T-helper 1 cell treated with Interleukin-12 subunit alpha and Interleukin-12 subunit beta and Interleukin-4 antibody, amounts not matched to agents 30 ng/mL and 1 ng/mL, for 36 hours (primary cell): ENCODE data around the gene GPR65. TPM values are rescaled to one million over a fixed set of nuclear protein-coding genes. Genes with fewer than 3 reads are reported as not detected.

Experiments used
- intact Hi-C: fragments of 100-400 bp; cut with micrococcal nuclease; formaldehyde crosslinking; loops from one replicate; pipeline ENCODE4 v1.15.1; 2024
- total RNA-seq: library from RNA; stranded (reverse); gene quantifications from 2 replicates; pipeline ENCODE4 v1.2.3, GENCODE V29; 2022

Gene GPR65
- total RNA-seq, 1 donor from 2014 or later = 13.8 TPM

GRCh38 chr14:88036422-88036821 is 31.5 kb downstream of the GPR65 start:
- intact Hi-C loops = no loop called here

GRCh38 chr14:88037325-88037724 is 32.4 kb downstream of the GPR65 start:
- intact Hi-C loops = no loop called here

- intact Hi-C loops = no loop called here
These were observed 34.3 kb downstream of the GPR65 start for GRCh38 chr14:88039197-88039596.

GRCh38 chr14:88040146-88040545 is 35.2 kb downstream of the GPR65 start:
- intact Hi-C loops = no loop called here

- intact Hi-C loops = no loop called here
These were observed 38.9 kb downstream of the GPR65 start for GRCh38 chr14:88043529-88044443.

GRCh38 chr14:88044444-88044758 is 39.5 kb downstream of the GPR65 start:
- intact Hi-C loops = no loop called here

- intact Hi-C loops = no loop called here
These were observed 40.0 kb downstream of the GPR65 start for GRCh38 chr14:88044776-88045446.

GRCh38 chr14:88045705-88046104 is 40.8 kb downstream of the GPR65 start:
- intact Hi-C loops = no loop called here

- intact Hi-C loops = no loop called here
These were observed 43.4 kb downstream of the GPR65 start for GRCh38 chr14:88048351-88048750.

GRCh38 chr14:88049266-88049665 is 44.3 kb downstream of the GPR65 start:
- intact Hi-C loops = no loop called here

- intact Hi-C loops = no loop called here
These were observed 45.0 kb downstream of the GPR65 start for GRCh38 chr14:88049936-88050335.

GRCh38 chr14:88060576-88060975 is 55.6 kb downstream of the GPR65 start:
- intact Hi-C loops = no loop called here

GRCh38 chr14:88063811-88064210 is 58.9 kb downstream of the GPR65 start:
- intact Hi-C loops = no loop called here

Other genes with a start within 250 kb of the GPR65 start
- gene GALC, start 12.0 kb upstream of the GPR65 start, total RNA-seq = 15.2 and 17.7 TPM in 2 replicates